Measurements from ENCODE around the gene ARID1B.

ARID1B gene

DNA sequence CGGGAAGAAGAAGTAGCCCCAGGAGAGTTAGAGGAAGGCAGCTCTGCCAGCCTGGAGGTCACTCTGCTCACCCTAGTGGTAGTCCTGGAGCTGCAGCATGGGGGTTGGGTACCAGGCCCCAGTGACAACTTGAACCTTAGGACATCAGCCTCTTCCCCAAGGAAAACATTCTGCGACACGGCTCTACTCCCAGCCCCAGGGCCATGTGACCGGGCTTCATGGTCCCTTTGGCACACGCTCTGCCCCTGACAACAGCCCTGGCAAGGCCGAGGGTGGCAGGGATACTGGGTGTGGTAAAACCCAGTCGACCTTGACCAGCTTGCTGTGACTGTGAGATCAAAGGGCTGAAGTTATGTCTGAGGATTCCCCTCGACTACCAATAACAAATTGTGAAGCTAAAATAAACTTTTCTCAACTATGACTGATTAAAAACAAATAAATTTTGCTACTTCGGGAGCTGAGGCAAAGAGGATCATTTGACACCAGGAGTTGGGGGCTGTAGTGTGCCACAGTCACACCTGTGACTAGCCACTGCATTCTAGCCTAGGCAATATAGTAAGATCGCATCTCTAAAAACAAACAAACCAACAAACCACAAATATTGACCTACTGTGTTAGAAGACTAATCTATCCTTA is 24.4 kb upstream of the ARID1B start:
- TF ChIP-seq EZH2 (IDR thresholded peaks at IDR 0.05; ENCODE audit: borderline replicate concordance, low read length), result no peak
- TF ChIP-seq, protein P1, sequence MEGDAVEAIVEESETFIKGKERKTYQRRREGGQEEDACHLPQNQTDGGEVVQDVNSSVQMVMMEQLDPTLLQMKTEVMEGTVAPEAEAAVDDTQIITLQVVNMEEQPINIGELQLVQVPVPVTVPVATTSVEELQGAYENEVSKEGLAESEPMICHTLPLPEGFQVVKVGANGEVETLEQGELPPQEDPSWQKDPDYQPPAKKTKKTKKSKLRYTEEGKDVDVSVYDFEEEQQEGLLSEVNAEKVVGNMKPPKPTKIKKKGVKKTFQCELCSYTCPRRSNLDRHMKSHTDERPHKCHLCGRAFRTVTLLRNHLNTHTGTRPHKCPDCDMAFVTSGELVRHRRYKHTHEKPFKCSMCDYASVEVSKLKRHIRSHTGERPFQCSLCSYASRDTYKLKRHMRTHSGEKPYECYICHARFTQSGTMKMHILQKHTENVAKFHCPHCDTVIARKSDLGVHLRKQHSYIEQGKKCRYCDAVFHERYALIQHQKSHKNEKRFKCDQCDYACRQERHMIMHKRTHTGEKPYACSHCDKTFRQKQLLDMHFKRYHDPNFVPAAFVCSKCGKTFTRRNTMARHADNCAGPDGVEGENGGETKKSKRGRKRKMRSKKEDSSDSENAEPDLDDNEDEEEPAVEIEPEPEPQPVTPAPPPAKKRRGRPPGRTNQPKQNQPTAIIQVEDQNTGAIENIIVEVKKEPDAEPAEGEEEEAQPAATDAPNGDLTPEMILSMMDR (IDR thresholded peaks at IDR 0.05; ENCODE audit: low read length), result peak; percentile 69
- peak overlapping the region; percentile 44; the same call in 1 of the 2 replicates for H2AFZ ChIP-seq (ENCODE audit: low read length)

DNA sequence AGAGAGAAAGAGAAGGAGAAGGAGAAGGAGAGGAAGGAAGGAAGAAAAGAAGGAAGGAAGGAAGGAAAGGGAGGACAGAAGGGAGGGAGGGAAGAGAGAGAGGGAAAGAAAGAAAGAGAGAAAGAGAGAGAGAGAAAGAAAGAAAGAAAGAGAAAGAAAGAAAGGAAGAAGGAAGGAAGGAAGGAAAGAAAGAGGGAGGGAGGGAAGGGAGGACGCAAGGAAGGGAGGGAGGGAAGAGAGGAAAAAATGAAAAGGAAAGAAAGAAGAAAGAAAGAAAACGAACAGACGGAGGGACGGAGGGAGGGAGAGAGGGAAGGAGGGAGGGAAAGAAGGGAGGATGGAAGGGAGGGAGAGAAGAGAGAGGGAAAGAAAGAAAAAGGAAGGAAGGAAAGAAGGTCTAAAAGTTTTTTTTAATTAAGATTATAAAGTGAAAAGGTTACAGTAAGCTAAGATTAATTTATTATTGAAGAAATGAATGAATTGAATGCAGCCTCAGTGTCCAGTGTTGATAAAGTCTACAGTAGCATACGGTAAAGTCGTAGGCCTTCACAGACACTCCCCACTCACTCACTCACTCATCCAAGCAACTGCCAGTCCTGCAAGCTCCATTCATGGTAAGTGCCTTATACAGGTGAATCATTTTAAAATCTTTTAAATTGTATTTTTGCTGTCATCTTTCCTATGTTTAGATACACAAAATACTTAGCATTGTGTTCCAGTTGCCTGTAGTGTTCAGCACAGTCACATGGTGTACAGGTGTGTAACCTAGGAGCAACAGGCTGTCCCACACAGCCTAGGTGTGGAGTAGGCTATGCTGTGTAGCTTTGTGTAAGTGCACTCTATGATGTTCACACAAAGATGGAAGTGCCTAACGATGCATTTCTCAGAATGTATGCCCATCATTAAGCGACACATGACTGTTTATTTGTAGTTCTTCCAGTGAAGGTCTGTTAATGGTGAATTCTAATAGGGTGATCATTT is 20.3 kb upstream of the ARID1B start:
- Histone ChIP-seq H3K9me2 (ENCODE audit: low read depth, low read length) (no peaks in the 10 kb centered on the region), H3K79me2 (ENCODE audit: insufficient read depth, low read length) (no peaks in the 10 kb centered on the region), H2AFZ (ENCODE audit: low read length) (no peak overlapping the region), H3K4me3 (ENCODE audit: low read depth, low read length, poor library complexity, severe bottlenecking) (no peak overlapping the region), H3K36me3 (ENCODE audit: insufficient read depth, low read length) (no peaks in the 10 kb centered on the region), H3K27me3 (ENCODE audit: insufficient read depth, low read length) (no peaks in the 10 kb centered on the region), H3K9ac (ENCODE audit: low read length) (no peak overlapping the region), H3K9me3 (ENCODE audit: low read length) (no peaks in the 10 kb centered on the region), H3K4me1 (ENCODE audit: insufficient read depth, low read length, severe bottlenecking) (peaks cover 66% of the 10 kb centered on the region), H3K4me2 (ENCODE audit: low read length) (no peak overlapping the region), H3F3A (ENCODE audit: insufficient read depth, low read length) (no peaks in the 10 kb centered on the region), H3K27ac (ENCODE audit: low read depth, low read length, poor library complexity, severe bottlenecking) (peak overlapping the region; percentile 4), H4K20me1 (ENCODE audit: insufficient read depth, low read length) (no peaks in the 10 kb centered on the region)
- TF ChIP-seq, protein P1 (IDR thresholded peaks at IDR 0.05; ENCODE audit: low read length), result no peak
- TF ChIP-seq EZH2 (IDR thresholded peaks at IDR 0.05; ENCODE audit: borderline replicate concordance, low read length), result no peak

More for the DNA sequence above, 24.4 kb upstream of the ARID1B start:
- Histone ChIP-seq H3K4me1 (ENCODE audit: insufficient read depth, low read length, severe bottlenecking) (peaks cover 54% of the 10 kb centered on the region), H3K79me2 (ENCODE audit: insufficient read depth, low read length) (no peaks in the 10 kb centered on the region), H3K9ac (ENCODE audit: low read length) (peak overlapping the region; percentile 36; the same call in 1 of the 2 replicates), H4K20me1 (ENCODE audit: insufficient read depth, low read length) (no peaks in the 10 kb centered on the region), H3K4me3 (ENCODE audit: low read depth, low read length, poor library complexity, severe bottlenecking) (peak overlapping the region; percentile 22), H3K36me3 (ENCODE audit: insufficient read depth, low read length) (no peaks in the 10 kb centered on the region), H3K4me2 (ENCODE audit: low read length) (peak overlapping the region; percentile 42), H3K27ac (ENCODE audit: low read depth, low read length, poor library complexity, severe bottlenecking) (peak overlapping the region; percentile 86), H3K27me3 (ENCODE audit: insufficient read depth, low read length) (no peaks in the 10 kb centered on the region), H3K9me3 (ENCODE audit: low read length) (no peaks in the 10 kb centered on the region), H3F3A (ENCODE audit: insufficient read depth, low read length) (0 out of 2 replicates have a peak, but pooled peaks cover 3% of the 10 kb centered on the region), H3K9me2 (ENCODE audit: low read depth, low read length) (no peaks in the 10 kb centered on the region)

DNA sequence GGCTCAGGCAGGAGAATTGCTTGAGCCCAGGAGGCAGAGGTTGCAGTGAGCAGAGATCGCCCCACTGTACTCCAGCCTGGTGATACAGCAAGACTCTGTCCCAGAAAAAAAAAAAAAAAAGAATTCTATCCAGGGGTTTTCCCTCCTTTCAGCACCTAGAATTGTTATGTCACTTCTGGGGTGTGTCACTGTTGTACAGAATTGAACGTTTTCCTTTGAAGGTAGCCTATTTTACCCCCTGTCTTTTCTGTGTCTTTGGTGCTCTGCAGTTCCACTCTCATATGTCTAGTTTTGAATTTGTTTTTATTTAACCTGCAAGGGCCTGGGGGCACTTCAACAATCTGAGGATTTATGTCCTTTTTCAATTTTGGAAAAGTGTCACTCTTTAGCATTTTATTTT is 19.3 kb upstream of the ARID1B start:
- Histone ChIP-seq H3K27me3 (ENCODE audit: insufficient read depth, low read length) (no peaks in the 10 kb centered on the region), H3K4me2 (ENCODE audit: low read length) (no peak overlapping the region), H3K9me3 (ENCODE audit: low read length) (no peaks in the 10 kb centered on the region), H3K4me1 (ENCODE audit: insufficient read depth, low read length, severe bottlenecking) (peaks cover 57% of the 10 kb centered on the region), H3K4me3 (ENCODE audit: low read depth, low read length, poor library complexity, severe bottlenecking) (no peak overlapping the region), H3K36me3 (ENCODE audit: insufficient read depth, low read length) (no peaks in the 10 kb centered on the region), H3K9me2 (ENCODE audit: low read depth, low read length) (no peaks in the 10 kb centered on the region), H2AFZ (ENCODE audit: low read length) (no peak overlapping the region), H3K79me2 (ENCODE audit: insufficient read depth, low read length) (no peaks in the 10 kb centered on the region), H3K9ac (ENCODE audit: low read length) (no peak overlapping the region), H4K20me1 (ENCODE audit: insufficient read depth, low read length) (no peaks in the 10 kb centered on the region), H3F3A (ENCODE audit: insufficient read depth, low read length) (no peaks in the 10 kb centered on the region), H3K27ac (ENCODE audit: low read depth, low read length, poor library complexity, severe bottlenecking) (peak overlapping the region; percentile 4)
- TF ChIP-seq EZH2 (IDR thresholded peaks at IDR 0.05; ENCODE audit: borderline replicate concordance, low read length), result no peak
- TF ChIP-seq, protein P1 (IDR thresholded peaks at IDR 0.05; ENCODE audit: low read length), result no peak

Measured in OCI-LY1 (cell line).